GM23338 (cell line): ENCODE measurements around the gene MBLAC1.

ENCODE experiments used
- CREB1 ChIP-seq: fragments of 250-450 bp; sonication (Bioruptor Pico); IDR thresholded peaks from 2 replicates; pipeline ENCODE4 v1.5.0; 2020; ENCODE audit warnings: low read depth, mild to moderate bottlenecking, moderate library complexity
- CTCF ChIP-seq, 2 experiments: fragments of 200-600 bp in 1 of 2; sonication (generic) in 1 of 2; conservative IDR thresholded peaks; 2 replicates each; pipeline versions ENCODE4 v1.5.1 to v1.6.1; 2016 to 2017; ENCODE audit warnings: antibody characterized with exemption in 2 of 2, low read depth in 2 of 2, mild to moderate bottlenecking in 2 of 2, moderate library complexity in 1 of 2
- EZH2 ChIP-seq: fragments of 200-600 bp; sonication (generic); IDR thresholded peaks from one replicate; pipeline ENCODE4 v1.8.0; 2017; ENCODE audit warnings: antibody characterized with exemption, mild to moderate bottlenecking, low read depth; ENCODE audit not compliant: unreplicated experiment
- EZH2phosphoT487 ChIP-seq: fragments of 200-600 bp; sonication (generic); IDR thresholded peaks from one replicate; pipeline ENCODE4 v1.8.1; 2018; ENCODE audit warnings: antibody characterized with exemption; ENCODE audit not compliant: unreplicated experiment
- JUNB ChIP-seq: IDR thresholded peaks from one replicate; pipeline ENCODE4 v1.6.1; 2016; ENCODE audit warnings: antibody characterized with exemption; ENCODE audit not compliant: unreplicated experiment
- NANOG ChIP-seq: IDR thresholded peaks from 2 replicates; pipeline ENCODE4 v1.6.1; 2016; ENCODE audit warnings: antibody characterized with exemption, borderline replicate concordance
- POLR2AphosphoS5 ChIP-seq: IDR thresholded peaks from 2 replicates; pipeline ENCODE4 v1.6.1; 2016; ENCODE audit warnings: antibody characterized with exemption, low read depth
- REST ChIP-seq: IDR thresholded peaks from one replicate; pipeline ENCODE4 v1.6.1; 2018; ENCODE audit warnings: antibody characterized with exemption; ENCODE audit not compliant: unreplicated experiment
- STAT1 ChIP-seq: IDR thresholded peaks from one replicate; pipeline ENCODE4 v1.6.1; 2016; ENCODE audit warnings: antibody characterized with exemption; ENCODE audit not compliant: unreplicated experiment
- ZNF114 ChIP-seq: fragments of 250-450 bp; sonication (Bioruptor Pico); IDR thresholded peaks from 2 replicates; pipeline ENCODE4 v1.5.0; 2020; ENCODE audit warnings: mild to moderate bottlenecking, moderate library complexity

GRCh38 chr7:100122067-100122466, 4.7 kb upstream of the MBLAC1 start:
- TF ChIP-seq CTCF (conservative IDR thresholded peaks at IDR 0.05; ENCODE audit: low read depth in 2 of 2) (no peak), POLR2AphosphoS5 (no peak), EZH2phosphoT487 (no peak), EZH2 (no peak), NANOG (no peak), JUNB (no peak), ZNF114 (CRISPR knock-in tag) (no peak), STAT1 (no peak), CREB1 (CRISPR knock-in tag) (no peak), REST (no peak)
